ENCODE data around the gene EFNA5.
"Not testable (repeated sequence)": the region's sequence is repeated elsewhere in the genome, so short reads cannot be mapped to it uniquely, and the experiment has no call there.

The EFNA5 gene

GRCh38 chr5:107474716-107475489 is 195.8 kb downstream of the EFNA5 start:
- no peak for DNase-seq

GRCh38 chr5:107474361-107474715 is 196.4 kb downstream of the EFNA5 start:
- no peak for DNase-seq

- no peak for DNase-seq
Observed at GRCh38 chr5:107472620-107473064, 198.1 kb downstream of the EFNA5 start.

- DNase-seq = no peak
Observed at GRCh38 chr5:107470295-107470582, 200.5 kb downstream of the EFNA5 start.

DNA sequence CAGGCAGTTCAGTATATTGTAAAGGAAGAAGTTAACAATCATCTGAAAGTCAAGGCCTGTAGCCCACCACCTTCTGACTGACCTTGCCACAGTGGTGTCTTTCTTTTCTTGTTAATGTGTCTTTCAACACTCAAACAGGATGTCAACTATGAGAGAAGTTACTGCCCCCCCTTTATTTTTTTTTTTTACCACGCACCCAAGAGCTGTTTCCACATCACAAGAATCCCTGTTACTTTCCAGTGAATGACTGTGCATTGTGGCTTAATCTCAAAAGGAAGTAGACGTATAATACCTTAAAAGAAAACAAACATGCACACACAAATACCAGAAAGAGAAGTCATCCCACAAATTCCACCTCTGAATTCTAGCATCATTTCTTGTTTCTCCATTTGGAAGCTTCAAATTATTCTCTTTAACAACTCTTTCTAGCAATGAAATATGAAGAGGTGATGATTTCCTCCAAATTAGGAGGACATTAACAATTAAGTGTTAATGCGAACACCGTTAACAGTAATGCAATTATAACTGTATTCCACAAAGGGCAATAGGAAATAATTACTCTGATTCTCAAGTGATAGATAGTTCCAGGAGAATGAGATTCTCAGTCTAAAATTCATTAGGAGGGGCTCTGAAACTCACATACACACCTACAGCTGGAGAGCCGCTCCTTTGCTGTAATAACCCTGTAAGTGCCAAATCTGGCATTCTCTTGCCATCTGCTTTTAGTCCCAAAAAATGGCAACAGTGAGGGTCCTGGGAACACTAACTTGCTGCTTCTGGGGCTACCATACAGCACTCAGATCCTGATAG is 201.0 kb downstream of the EFNA5 start:
- DNase-seq = peak; percentile 22

- no peak for DNase-seq
Observed at GRCh38 chr5:107469064-107469463, 201.7 kb downstream of the EFNA5 start.

DNA sequence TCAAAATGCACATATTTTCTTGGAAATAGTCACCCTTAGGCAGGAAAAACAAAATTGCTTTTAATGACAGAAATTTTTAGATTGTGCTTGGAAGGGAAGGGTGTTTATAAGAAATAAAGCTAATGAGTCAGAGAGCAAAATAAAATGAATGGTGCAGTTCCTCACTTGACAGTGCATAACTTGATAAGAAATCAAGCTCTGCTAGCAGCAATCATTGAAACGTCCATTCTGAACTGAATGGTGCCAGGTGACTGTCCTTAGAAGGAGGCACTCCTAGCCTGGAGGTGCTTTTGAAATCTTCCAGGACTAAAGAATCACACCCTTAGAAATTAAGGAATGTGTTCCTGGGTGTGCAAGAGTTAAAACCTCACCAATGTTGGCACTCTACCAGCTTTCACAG is 202.5 kb downstream of the EFNA5 start:
- DNase-seq = no peak

GRCh38 chr5:107467137-107467932 is 203.4 kb downstream of the EFNA5 start:
- DNase-seq = no peak

- DNase-seq = no peak
Observed at GRCh38 chr5:107466233-107466769, 204.4 kb downstream of the EFNA5 start.

GRCh38 chr5:107464876-107465275 is 205.9 kb downstream of the EFNA5 start:
- no peak for DNase-seq

DNA sequence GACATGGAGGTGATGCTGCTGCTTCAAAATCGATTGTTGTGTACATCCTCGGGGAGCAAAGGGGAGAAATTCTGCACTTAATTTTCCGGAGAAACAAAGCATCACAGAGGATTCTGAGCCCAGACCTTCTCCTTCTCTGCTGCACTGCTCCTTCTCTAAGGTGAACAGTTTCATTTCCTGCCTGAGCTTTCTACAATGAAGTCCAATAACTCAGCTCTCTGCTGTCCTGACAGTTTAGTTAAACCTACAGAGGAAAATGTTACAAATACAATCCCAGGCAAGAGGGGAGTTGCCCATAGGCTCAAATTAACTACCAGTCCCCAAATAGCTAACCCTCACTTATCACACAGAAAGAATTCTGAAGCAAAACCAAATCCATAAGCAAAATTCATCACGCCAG is 206.3 kb downstream of the EFNA5 start:
- DNase-seq = no peak

DNA sequence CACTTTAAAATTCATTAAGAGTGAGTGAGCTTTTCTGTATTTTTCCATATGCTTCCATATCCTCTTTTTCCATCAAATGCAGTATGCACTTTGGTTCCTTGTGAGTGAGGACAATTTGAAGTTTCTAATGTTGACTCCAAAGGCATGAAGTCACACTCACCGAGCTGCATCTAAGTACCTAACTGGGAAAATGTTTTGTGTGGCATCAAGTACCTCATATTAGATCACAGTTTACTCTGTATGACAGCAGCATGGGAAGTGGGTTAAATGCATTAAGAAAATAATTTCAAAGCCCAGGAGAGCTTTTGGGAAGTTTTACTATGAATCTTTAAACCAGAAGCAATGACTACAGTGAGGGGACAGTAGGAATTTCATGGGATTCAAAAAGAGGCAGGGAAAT is 207.0 kb downstream of the EFNA5 start:
- no peak for DNase-seq

DNA sequence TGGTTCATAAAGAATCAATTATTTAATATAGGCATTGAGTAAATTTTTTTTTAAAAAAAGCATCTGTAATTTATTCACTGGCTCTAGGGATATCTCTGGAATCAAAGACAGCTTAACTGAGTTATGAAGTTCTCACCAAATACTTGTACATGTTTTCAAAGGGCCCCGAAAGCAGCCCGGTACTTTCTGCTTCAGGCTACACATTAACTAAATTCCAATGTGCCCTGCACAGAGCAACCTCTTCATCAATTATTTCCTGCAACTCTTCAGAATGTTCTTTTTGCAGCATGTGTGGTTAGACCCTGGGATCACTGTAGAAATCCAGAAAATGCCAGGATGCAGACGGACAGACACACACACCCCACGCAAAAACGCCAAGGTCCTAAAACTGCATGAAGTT is 209.0 kb downstream of the EFNA5 start:
- no peak for DNase-seq

- no peak for DNase-seq
Observed at GRCh38 chr5:107460789-107461188, 209.9 kb downstream of the EFNA5 start.

GRCh38 chr5:107459605-107460004 is 211.1 kb downstream of the EFNA5 start:
- DNase-seq = no peak

DNA sequence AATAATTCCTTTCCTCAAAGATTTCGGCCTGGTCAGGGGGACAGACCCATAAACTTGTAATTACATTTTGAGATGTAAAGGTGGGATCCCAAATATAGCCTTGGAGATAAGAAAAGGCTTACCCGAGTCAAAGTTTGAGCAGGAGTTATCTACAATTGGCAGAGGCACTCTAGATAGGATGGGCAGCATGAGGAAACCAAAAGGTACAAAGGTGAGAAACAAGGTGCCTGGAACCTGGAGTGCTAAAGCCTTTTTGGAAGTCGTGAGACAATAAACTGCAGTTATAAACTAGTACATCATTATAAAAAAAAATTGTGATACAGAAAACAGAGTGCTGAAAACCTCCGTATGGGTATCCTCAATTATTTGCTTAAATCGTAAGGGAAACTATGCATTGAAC is 212.4 kb downstream of the EFNA5 start:
- DNase-seq = no peak

DNA sequence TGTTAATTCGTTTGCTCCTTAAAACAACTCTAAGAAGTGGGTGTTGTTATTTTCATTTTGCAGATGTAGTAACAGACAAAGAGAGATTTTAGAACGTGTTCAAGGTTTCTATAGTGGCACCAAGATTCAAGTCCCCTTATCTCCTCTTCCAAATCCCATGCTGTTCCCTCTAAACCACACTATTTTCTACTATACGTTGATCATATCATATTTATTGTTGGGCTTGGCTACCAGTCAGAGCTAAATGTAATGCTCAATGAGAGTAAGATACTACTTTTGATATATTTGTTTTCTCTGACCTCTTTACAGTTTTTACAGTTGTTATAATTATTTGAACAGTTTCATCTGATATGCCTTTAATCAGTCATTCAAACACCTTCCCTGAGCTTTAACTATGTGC is 212.9 kb downstream of the EFNA5 start:
- DNase-seq = no peak

GRCh38 chr5:107457138-107457537 is 213.6 kb downstream of the EFNA5 start:
- DNase-seq = no peak

- no peak for DNase-seq
Observed at GRCh38 chr5:107456281-107456715, 214.4 kb downstream of the EFNA5 start.

GRCh38 chr5:107455111-107455544 is 215.6 kb downstream of the EFNA5 start:
- DNase-seq = no peak

- DNase-seq = not testable (repeated sequence)
Observed at GRCh38 chr5:107451827-107452226, 218.9 kb downstream of the EFNA5 start.

DNA sequence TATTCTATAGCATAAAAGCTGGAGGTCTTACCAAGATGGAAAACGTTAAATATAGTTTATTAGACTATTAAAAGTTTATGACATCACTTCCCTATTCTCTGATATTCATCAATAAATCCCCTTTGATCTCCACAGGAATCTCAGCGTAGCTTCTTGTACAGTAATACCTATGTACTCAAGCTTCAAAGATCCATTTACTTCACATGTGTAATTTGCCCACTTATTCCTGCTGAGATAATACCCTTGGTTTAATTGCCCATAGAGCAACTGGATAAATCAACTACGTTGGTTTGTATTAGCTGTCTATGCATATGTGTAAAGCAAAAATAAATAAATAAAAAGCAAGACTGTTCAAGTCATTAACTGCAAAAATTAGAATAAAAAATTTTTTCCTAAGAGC is 219.7 kb downstream of the EFNA5 start:
- no peak for DNase-seq

DNA sequence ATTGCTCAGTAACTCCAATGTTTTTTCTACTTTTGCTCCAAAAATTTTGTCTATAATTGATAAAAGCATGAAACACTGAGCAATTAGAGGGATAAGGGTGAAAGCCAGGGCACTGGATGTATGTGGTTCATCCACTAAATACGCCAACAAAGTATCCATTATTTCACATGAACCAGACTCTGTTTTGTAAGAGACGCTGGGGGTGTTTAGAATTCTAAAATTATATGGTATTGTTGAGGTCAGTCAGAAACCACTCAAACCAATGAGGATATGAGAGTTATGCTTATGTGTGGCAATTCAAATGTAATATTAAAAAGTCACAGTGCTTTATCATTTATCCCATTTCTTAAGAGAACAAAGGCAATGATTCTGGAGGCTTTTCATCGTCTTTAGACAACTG is 220.2 kb downstream of the EFNA5 start:
- DNase-seq = no peak

Measured in SIG-M5 (cell line).